ENCODE results near the gene E2F4. TPM values are rescaled to one million over a fixed set of nuclear protein-coding genes. Genes with fewer than 3 reads are reported as not detected.

Gene E2F4
- total RNA-seq, 1 donor from 2014 or later, result 51.2 TPM

DNA sequence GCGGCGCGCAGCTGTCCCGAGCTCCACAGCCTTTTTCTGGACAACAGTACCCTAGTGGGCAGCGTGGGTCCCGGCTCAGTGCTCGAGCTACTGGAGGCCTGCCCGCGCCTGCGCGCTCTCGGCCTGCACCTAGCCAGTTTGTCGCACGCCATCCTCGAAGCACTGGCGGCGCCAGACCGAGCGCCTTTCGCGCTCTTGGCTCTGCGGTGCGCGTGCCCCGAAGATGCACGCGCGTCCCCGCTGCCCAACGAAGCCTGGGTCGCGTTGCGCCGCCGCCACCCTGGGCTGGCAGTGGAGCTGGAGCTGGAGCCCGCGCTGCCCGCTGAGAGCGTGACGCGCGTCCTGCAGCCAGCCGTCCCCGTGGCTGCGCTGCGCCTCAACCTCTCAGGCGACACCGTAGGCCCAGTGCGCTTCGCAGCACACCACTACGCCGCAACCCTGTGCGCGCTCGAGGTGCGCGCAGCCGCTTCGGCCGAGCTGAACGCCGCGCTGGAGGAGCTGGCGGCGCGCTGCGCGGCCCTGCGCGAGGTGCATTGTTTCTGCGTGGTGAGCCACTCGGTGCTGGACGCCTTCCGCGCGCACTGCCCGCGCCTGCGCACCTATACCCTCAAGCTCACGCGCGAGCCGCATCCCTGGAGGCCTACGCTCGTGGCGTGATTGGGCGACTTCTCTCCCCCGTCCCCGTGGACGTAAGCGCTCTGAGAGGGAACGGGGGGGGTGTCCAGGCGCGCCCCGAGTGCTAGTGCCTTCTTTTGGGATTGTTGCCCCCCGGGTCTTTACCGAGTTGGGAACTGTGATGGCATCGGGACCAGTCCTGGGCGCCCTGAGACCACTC lies 28.6 kb upstream of the E2F4 start:
- Mint-ChIP-seq H3K4me3 (ENCODE audit: unreplicated experiment) (no peak overlapping the region), H3K4me1 (ENCODE audit: low read depth, unreplicated experiment) (no peaks in the 10 kb centered on the region), H3K27me3 (ENCODE audit: low read depth, unreplicated experiment) (peaks cover 56% of the 10 kb centered on the region), H3K36me3 (ENCODE audit: low read depth, unreplicated experiment) (peaks cover 2% of the 10 kb centered on the region), H3K27ac (ENCODE audit: unreplicated experiment) (no peak overlapping the region), H3K9me3 (ENCODE audit: unreplicated experiment) (peaks cover 15% of the 10 kb centered on the region)
- FAIRE-seq, result no peak
- Histone ChIP-seq H3K36me3 (ENCODE audit: insufficient read depth, low read length) (no peaks in the 10 kb centered on the region), H4K20me1 (ENCODE audit: insufficient read depth, low read length) (peaks cover 35% of the 10 kb centered on the region), H3K27me3 (ENCODE audit: insufficient read depth, low read length) (peaks cover 59% of the 10 kb centered on the region), H3K9me3 (ENCODE audit: insufficient read depth, low read depth, low read length) (no peaks in the 10 kb centered on the region), H2AFZ (ENCODE audit: low read depth, low read length) (peak overlapping the region; percentile 55), H3K4me1 (ENCODE audit: insufficient read depth, low read length) (peaks cover 31% of the 10 kb centered on the region), H3K4me3 (ENCODE audit: insufficient read depth, low read depth, low read length) (peak overlapping the region; percentile 48), H3K9ac (ENCODE audit: low read length) (no peak overlapping the region), H3K27ac (ENCODE audit: low read depth, low read length) (no peak overlapping the region), H3K79me2 (ENCODE audit: insufficient read depth, low read length) (no peaks in the 10 kb centered on the region), H3K4me2 (ENCODE audit: low read length) (peak overlapping the region; percentile 81)
- no peak for TF ChIP-seq CTCF (IDR thresholded peaks at IDR 0.05; ENCODE audit: insufficient read depth, low read depth, low read length)
- TF ChIP-seq EZH2 (IDR thresholded peaks at IDR 0.05; ENCODE audit: insufficient read depth, low read length), result peak; percentile 89
- DNase-seq (ENCODE audit: low read depth), result peak; percentile 34

GRCh38 chr16:67163999-67164558 lies 27.9 kb upstream of the E2F4 start:
- Histone ChIP-seq H3K9ac (ENCODE audit: low read length) (no peak overlapping the region), H3K36me3 (ENCODE audit: insufficient read depth, low read length) (no peaks in the 10 kb centered on the region), H3K4me2 (ENCODE audit: low read length) (peak overlapping the region; percentile 81), H3K79me2 (ENCODE audit: insufficient read depth, low read length) (no peaks in the 10 kb centered on the region), H3K27me3 (ENCODE audit: insufficient read depth, low read length) (peaks cover 66% of the 10 kb centered on the region), H2AFZ (ENCODE audit: low read depth, low read length) (no peak overlapping the region), H4K20me1 (ENCODE audit: insufficient read depth, low read length) (peaks cover 31% of the 10 kb centered on the region), H3K27ac (ENCODE audit: low read depth, low read length) (no peak overlapping the region), H3K4me1 (ENCODE audit: insufficient read depth, low read length) (peaks cover 28% of the 10 kb centered on the region), H3K4me3 (ENCODE audit: insufficient read depth, low read depth, low read length) (no peak overlapping the region), H3K9me3 (ENCODE audit: insufficient read depth, low read depth, low read length) (no peaks in the 10 kb centered on the region)
- Mint-ChIP-seq H3K9me3 (ENCODE audit: unreplicated experiment) (peaks cover 15% of the 10 kb centered on the region), H3K4me3 (ENCODE audit: unreplicated experiment) (no peak overlapping the region), H3K27me3 (ENCODE audit: low read depth, unreplicated experiment) (peaks cover 53% of the 10 kb centered on the region), H3K4me1 (ENCODE audit: low read depth, unreplicated experiment) (no peaks in the 10 kb centered on the region), H3K36me3 (ENCODE audit: low read depth, unreplicated experiment) (peaks cover 2% of the 10 kb centered on the region), H3K27ac (ENCODE audit: unreplicated experiment) (no peak overlapping the region)
- no peak for FAIRE-seq
- no peak for TF ChIP-seq EZH2 (IDR thresholded peaks at IDR 0.05; ENCODE audit: insufficient read depth, low read length)
- TF ChIP-seq CTCF (IDR thresholded peaks at IDR 0.05; ENCODE audit: insufficient read depth, low read depth, low read length), result no peak
- DNase-seq (ENCODE audit: low read depth), result no peak
